MM.1S (cell line): ENCODE data around the gene SWSAP1.

Experiments
- EZH2 ChIP-seq: fragments of 300-600 bp; sonication (generic); optimal IDR thresholded peaks from 2 replicates; pipeline ENCODE3; 2017; ENCODE audit warnings: low read depth, mild to moderate bottlenecking, antibody characterized with exemption, low read length, mixed read lengths
- TF ChIP-seq, protein P1 (sequence below): fragments of 300-600 bp; sonication (generic); IDR thresholded peaks from 2 replicates; pipeline ENCODE4 v1.5.1; 2016; ENCODE audit warnings: antibody characterized with exemption, low read length, mixed read lengths

DNA sequence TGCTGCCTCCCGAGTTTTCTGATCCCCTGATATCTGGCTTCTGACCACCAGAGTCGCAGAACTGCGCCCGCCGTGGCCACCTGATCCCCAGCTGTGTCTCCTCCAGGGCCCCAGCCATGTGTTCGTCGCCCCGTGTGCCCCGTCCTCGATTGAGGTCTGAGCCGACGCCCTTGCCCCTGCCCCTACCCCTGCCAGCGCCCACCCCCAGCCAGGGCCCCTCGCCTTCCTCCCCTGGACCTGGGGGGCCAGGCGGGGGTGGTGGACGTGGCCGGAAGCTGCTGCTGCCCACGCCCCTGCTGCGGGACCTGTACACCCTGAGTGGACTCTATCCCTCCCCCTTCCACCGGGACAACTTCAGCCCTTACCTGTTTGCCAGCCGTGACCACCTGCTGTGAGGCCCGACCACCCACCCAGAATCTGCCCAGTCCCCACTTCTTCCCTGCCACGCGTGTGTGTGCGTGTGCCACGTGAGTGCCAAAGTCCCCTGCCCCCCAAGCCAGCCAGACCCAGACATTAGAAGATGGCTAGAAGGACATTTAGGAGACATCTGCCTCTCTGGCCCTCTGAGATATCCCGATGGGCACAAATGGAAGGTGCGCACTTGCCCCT is 10.1 kb upstream of the SWSAP1 start:
- TF ChIP-seq, protein P1, sequence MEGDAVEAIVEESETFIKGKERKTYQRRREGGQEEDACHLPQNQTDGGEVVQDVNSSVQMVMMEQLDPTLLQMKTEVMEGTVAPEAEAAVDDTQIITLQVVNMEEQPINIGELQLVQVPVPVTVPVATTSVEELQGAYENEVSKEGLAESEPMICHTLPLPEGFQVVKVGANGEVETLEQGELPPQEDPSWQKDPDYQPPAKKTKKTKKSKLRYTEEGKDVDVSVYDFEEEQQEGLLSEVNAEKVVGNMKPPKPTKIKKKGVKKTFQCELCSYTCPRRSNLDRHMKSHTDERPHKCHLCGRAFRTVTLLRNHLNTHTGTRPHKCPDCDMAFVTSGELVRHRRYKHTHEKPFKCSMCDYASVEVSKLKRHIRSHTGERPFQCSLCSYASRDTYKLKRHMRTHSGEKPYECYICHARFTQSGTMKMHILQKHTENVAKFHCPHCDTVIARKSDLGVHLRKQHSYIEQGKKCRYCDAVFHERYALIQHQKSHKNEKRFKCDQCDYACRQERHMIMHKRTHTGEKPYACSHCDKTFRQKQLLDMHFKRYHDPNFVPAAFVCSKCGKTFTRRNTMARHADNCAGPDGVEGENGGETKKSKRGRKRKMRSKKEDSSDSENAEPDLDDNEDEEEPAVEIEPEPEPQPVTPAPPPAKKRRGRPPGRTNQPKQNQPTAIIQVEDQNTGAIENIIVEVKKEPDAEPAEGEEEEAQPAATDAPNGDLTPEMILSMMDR = no peak
- no peak for TF ChIP-seq EZH2
